Embryonic facial prominence (tissue), 1 donor: ENCODE data around the gene HOXA1.

ENCODE experiments used
- DNase-seq: peaks from one replicate; pipeline ENCODE4 v3.0.0-alpha.2; 2016; ENCODE audit errors: extremely low spot score

The HOXA1 gene

DNA sequence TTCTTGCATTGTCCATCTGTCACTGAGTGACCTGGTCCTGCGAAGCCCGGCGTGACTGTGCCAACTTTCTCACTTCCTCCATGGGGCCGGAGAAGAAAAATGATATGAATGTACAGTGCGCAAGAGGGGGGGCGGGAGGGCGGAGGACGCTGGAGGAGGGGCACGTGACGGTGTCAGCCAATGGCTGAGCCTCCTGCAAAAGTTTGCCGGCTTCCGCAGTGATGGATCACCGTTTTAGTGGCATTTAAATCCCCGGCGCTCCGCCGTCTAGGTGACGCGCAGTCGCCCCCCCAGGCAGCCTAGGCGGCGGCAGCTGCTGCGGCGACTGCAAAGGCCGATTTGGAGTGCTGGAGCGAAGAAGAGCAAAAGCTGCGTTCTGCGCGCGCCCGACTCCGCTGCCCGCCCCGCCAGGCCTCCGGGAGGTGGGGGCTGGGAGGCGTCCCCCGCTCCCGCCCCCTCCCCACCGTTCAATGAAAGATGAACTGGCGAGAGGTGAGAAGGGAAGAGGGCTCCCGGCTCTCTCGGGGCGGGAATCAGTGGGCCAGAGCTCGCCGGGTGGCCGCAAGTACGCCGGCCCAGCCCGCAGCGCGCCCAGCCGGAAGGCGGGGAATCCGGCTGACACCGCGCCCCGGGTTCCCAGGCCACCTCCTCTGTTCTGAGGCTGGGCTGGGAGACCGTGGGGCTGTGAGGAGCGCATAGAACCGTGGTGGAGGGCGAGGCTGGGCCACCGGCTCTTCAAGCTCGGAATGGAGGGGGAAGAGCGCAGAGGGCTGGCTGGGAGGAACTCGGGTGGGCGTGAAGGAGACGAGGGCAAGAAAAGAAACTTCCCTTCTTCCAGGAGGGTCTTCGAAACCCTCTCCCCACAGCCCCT, at the start of gene HOXA1:
Gene HOXA1, minus strand, starts transcription at position 104 of the 871 bp plus-strand sequence. Its CDS starts 88 bp downstream, at position 16.
- no peak for DNase-seq

DNA sequence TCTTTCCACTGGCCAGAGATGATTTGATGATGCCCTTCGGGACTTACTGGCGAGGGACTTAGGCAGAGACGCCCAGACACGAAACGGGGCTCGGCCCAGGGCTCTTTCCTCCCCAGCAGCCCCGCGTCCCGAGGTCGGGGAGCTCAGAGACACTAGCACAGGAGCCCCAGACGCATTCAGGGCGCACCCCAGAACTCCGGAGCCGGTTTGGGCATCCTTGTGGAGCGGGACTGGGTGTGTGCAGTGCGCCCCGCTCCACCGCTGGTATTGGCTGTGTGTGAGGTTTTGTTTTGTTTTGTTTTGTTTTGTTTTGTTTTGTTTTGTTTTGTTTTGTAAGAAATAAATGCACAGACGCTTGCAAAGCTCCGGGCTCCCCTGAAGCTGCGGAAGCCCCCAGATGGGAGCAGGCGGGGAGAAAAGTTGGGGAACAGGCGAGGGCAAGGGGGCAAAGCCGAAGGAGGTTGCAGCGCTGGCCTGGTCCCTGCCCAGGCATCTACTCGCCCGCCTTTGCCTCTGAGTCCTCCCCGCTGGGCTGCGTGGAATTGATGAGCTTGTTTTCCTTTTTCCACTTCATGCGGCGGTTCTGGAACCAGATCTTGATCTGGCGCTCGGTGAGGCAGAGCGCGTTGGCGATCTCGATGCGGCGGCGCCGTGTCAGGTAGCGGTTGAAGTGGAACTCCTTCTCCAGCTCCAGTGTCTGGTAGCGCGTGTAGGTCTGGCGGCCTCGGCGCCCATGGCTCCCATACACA, 49.5 kb upstream of the HOXA1 start:
- DNase-seq: no peak

DNA sequence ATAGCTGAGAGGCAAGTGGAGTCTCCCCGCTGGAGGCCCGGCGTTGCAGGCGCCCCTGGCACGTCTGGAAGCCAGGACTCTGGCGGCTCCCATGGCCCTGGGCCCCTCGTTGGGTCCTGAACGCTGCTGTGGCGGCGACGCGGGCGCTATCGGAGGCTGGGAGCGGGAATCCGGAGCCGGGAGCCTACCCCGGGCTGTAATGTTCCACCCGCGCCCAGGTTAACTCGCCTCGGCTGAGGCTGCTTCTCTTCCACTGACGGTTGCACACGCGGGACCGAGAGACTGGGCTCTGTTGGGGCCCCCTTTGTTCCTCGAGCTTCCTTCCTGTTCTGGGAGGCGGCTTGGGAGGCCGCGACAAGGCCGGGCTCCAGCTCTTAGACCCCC, 49.0 kb upstream of the HOXA1 start:
- DNase-seq: no peak

DNA sequence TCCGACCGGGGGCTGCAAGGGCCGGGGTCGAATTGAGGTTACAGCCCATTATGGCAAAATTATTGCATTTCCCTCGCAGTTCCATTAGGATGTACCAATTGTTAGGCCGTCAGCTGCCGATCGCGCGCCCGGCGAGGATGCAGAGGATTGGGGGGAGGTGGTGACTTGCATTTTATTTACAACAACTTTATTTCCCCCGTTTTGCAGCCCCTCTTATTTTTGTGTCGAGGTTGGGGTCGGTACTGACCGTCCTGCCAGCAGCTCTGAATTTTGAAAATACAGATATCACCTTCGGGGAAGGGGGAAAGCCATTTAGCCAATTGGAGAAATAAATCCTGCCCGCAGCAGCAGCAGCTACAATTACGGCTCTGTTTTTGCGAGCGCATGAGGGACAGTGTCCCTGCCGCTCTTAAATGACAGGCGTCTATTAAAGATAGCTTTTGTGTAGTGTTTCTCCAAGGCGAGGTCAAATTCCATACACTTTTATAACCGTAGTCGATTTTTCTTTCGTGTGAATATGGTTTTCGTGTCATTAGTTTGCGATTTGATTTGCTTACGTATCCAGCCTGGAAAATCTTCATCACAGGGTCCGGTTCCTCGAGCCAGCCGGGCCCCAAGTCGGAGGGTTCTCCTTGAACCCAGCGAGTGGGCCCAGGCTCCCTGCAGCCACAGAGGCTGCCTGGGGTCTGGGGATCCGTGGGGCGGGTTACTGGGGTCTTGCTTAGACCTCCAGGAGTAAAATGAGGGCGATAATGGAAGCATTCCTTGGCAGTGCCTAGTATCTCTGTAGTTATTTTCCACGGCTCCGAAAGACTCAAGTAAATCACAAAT, 48.4 kb upstream of the HOXA1 start:
- DNase-seq: no peak

DNA sequence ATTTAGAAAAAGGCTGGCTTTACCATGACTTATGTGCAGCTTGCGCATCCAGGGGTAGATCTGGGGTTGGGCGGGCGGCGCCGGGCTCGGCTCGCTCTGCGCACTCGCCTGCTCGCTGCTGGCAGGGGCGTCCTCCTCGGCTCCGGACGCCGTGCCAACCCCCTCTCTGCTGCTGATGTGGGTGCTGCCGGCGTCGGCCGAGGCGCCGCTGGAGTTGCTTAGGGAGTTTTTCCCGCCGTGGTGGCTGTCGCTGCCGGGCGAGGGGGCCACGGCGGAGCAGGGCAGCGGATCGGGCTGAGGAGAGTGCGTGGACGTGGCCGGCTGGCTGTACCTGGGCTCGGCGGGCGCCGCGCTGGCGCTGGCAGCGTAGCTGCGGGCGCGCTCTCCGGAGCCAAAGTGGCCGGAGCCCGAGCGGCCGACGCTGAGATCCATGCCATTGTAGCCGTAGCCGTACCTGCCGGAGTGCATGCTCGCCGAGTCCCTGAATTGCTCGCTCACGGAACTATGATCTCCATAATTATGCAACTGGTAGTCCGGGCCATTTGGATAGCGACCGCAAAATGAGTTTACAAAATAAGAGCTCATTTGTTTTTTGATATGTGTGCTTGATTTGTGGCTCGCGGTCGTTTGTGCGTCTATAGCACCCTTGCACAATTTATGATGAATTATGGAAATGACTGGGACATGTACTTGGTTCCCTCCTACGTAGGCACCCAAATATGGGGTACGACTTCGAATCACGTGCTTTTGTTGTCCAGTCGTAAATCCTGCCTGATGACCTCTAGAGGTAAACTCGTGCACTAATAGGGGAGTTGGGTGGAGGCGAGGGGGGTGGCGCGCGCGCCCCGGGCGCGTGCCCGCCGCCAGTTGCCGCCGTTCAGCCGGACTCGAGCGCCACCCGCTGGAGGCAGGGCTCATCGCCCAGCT, 47.5 kb upstream of the HOXA1 start, which contains the start of gene HOXA5:
Gene HOXA5, minus strand, starts transcription at position 659 of the 927 bp plus-strand sequence. Its CDS starts 74 bp downstream, at position 585.
- no peak for DNase-seq

DNA sequence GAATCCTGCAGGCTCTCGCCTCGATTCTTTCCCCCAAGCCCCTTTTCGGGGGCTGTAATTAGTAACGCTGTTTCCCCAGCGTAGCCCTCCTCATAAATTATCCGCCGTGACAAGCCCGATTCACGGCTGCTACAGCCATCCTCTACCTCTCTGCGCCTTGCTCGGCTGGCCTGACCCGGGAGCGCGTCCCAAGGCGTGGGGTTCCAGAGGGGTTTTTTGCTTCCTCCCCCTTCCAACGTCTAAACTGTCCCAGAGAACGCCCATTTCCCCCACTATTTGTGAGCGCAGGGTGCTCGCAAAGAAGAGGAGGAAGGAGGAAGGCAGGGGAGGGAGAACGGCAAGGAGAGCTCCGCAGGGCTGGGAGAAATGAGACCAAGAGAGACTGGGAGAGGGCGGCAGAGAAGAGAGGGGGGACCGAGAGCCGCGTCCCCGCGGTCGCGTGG, 46.8 kb upstream of the HOXA1 start:
- no peak for DNase-seq

DNA sequence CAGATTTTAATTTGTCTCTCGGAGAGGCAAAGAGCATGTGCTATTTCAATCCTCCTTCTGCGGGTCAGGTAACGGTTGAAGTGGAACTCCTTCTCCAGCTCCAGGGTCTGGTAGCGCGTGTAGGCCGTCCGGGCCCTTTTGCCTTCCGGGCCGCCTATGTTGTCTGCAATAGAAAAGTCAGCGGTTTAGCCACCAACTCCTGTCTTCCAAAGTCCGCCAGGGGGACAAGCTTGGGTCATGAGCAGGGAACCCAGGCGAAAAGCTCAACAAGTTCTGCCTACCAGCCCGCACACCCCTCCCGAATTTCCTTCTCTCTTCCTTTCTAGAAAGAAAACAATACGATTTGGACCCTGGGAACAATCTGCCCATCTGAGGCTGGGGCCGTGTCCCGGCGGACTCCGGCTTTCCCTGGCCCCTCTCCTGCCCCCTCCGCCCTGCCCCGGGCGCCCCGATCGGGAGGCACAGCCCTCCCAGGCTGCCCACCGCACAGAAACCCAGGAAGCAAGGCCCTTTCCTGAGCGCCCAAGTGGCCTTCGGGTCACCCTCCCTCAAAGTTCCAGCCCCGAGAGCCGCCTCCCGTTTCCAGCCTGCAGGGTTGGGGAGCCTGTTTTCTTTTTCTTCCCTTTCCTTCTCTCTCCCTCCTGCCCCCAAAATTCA, 46.3 kb upstream of the HOXA1 start:
- no peak for DNase-seq

DNA sequence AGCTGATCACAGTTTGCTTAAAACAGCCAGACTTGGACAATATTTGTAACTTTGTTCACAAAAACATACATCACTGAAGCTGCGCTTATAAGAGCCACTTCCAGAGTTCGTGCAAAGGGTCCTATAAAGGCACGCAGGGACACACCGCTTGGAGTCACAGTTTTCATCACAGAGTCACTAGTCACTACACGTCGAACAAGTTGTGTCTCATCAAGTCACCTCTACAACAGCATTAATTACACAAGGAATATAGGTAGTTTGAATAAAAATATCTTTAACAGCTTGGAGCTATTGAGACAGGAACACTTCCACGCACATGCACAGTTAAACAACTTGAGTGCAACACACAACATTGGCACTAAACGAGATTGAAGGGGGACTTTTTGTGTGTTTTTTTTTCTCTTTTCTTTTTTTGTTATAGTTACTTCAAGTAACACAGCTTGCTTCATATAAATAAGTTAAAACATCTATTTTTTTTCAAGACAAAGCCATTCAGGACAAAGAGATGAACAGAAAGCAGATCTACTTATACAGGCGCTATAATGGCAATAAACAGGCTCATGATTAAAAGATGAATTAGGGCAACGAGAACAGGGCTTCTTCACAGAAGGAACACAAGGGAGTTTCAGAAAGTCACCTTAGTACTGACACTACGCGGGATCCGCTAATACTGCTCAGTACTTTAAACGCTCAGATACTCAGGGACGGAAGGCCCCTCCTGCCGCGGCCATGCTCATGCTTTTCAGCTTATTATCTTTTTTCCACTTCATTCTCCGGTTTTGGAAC, 45.5 kb upstream of the HOXA1 start:
- DNase-seq: no peak

DNA sequence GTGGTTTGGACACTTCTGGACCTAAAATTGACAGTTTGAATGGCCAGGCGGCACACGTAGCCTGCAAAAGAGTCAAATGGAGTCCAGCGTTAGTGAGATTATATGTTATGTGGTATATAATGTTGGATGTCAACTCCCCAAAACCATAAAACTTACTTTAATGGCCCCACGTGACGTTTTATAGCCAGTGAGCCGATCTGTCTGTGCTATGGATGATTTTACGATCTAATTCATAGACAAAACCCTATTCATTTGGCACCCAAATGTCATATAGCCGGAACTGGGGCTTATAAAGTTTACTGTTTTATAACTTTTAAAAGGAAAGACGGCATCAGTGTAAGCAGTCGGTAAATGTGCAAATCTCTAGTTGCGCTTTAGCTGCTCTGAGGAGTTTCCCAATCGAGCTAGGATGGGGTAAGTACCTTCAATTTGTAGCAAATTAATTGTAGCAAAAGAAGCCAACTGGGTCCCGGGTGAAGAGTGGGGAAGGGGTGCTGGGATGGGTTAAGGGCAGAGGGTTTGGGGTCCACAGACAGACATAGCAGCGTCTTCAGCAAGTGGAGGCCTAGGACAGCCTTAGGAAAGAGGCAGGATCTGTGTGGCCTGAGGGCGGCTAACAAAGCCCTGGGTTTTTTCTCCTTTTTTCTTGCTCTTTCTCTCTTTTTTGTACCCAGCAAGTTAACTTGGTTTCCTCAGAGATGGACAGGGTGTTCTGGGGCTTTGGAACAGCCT, 44.5 kb upstream of the HOXA1 start:
- no peak for DNase-seq

DNA sequence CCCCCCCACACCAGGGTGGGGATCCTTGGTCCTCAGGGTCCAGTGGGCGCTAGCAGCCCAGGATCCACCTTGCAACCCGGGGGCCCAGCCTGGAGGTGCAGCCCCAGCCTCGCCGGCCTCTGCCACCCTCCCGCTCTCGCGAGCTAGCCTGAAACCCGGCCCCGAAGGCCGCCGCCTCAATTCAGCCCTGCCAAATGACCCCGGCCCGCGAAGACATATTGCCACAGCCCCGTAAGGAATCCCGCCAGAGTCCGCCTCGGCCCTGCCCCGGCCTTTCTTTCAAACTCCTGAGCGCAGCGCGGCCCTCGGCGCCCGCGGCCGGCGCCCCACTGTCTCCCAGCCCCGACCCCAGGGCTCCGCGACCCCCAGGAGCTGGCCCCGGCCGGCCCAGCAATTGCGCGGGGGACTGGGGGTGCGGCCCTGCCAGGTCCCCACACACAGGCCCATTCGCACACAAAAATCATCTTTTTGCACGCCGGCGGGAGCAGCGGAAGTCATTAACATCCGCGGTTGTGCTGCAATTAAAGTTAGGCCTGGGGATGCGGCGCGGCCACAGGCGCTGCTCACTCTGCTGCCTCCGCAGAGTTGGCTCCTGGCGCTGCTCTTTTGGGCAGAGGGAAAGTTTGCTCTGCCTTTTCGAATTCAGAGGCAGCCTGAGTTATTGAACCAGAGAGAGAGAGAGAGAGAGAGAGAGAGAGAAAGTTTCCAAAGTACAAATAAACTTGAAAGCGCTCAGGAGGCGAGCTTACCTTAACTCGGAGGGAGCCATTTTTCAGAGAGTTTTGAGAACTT, 43.7 kb upstream of the HOXA1 start:
- DNase-seq: no peak

DNA sequence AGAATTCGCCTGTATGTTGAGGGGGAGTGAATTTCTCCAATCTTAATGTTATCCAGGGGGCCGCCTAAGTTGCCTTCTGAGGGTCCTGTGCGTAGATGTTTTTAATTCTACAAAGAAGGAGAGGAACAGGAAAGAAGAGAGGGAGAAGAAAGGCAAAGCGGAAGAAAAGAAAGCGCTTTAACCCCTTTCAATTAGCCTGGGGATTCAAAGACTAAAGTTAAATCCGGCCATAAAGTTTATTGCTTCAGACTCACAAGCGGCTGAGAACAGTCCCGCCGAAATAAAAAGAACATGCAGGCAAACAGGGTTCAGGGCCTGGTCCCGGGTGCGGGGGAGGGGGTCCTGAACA, 43.2 kb upstream of the HOXA1 start:
- no peak for DNase-seq

DNA sequence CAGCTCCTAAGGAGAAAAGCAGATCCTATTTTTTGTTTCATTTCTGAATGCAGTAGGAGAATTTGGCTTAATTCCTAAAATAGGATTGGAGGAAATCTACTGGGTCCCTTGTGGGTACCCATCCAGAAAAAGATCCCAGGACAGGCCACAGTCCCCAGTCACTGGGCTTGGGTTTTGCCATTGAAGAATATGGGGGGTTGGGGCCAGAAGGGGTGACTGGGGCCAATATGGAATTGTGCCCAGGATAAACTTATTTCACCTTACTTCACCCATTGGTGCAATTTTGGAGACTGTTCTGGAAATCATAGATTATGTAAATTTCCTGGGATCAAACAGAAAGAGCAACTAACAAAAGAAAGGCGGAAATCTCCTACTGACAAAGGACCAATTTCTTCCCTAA, 42.7 kb upstream of the HOXA1 start:
- DNase-seq: no peak

DNA sequence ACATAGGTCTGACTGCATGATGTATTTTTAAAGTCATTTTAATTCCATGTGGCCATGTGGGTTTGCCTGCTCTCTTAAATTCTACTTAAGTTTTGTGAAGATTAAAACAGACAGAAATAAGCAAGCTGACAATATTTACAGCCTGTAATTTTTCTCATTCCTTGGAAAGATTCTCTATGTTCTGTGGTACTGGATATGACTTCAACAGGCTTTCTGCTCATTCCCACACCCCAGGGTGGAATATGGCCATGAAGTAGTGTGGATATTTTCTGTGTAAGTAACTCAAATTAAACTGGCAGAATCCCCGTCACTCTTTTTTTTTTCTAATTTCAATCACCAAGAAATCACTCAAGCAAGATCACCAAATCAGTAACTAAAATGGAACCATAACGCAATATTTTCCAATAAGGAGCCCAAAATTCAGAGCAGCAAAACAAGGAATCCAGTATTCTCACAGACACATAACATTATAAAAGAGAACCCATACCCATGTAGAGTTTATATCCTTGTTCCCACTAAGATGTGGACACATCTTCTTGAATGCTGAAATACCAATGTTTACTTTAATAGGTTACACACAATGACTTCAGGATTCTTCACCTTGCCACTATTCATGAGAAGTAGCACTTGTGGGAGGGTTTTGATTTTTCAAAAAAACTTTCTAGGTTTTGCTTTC, 42.0 kb upstream of the HOXA1 start:
- no peak for DNase-seq

DNA sequence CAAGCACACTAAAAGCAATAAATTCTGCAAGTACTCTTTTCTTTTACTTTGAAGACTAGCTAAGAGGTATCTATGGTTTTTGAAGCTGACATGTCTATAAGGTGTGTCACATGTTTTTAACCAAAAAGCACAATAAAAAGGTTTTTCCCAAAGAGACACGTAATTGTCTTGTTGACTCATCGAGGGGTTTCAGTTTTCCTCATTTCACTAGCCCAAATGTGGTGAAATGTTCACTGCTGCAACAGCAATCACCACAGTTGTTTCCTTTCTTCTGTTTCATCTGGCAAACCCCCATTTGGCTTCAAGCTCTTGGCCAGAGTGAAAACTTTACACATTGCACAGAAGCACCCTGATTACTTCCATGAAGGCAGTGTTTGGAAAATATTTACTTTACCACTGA, 38.6 kb upstream of the HOXA1 start:
- DNase-seq: no peak

DNA sequence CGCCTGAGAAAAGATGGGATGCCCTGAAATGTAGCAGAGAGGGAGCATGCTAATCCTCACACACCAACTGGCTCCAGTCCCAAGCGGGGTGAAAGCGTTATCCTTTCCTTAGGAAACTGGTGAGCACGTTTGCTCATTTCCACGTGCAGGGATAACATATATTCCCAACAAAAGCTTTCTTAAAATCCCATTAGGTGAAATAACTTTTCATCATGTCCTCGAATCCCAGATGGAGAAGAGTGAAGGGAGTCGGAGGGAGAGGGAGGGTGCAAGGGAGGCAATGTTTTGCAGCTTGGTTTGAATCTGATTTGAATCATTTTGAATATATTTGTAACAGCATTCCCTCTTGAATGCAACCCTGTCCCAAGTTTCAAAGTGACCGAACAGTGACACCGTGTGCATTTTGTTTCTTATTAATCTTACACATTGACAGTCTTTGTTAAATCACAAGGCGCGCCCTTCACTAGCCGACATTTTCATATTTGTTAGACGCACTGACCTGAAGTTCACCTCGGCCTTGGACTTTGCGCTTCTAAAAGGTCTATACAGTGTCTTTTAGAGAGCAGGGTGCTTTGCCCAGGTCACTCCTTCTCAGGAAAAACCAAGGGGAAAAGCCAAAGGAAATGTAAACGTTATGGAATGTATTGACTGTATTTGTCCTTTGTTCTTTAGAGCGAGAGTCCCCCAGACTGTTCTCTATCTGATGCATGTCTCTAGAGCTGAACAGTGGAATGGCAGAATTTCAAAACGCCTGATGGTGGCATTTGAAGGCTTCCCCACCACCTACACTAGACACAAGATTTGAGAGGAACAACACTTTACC, 37.8 kb upstream of the HOXA1 start:
- DNase-seq: no peak

DNA sequence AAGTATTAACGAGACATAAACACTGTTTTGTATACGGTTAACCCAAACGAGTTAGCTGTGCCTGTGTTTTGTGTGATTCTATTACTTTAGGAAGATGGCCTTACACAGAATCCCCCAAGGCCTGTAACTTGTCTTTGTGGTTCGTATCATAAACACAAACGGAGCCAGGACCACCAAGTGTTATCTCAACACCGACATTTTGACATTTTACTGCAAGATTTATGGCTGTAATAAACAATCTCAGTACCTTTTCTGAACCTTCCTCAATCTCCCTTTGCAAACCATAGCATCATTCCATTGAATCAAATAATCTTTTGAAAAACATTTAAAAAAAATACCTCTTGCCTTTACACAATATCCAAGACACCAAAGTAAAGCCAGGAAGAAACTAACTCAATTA, 37.2 kb upstream of the HOXA1 start:
- no peak for DNase-seq

DNA sequence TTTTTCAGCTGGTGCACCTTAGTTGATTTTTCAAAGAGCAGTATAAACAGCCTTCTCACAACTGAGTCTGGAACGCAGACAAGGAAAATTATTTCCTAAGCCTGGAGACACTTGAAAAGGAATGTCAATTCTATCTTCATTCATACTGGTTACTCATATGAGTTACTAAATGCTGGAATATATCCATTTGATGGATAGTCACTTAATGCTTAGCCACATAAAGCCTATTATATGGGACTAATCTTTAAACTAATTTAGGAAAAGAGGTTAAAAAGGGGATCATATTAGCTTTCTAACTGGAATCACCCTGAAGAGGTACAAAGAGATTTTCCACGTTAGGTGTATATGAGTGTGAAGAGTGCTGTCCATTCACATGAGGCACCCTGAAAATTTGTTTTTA, 36.4 kb upstream of the HOXA1 start:
- DNase-seq: no peak
